Measurements from ENCODE around the gene ARHGAP10. TPM values are rescaled to one million over a fixed set of nuclear protein-coding genes. Genes with fewer than 3 reads are reported as not detected.
"Not testable (repeated sequence)": the region's sequence is repeated elsewhere in the genome, so short reads cannot be mapped to it uniquely, and the experiment has no call there.

Gene ARHGAP10
- total and polyA plus RNA-seq, 2 donors: 71.3 to 76.7 TPM

DNA sequence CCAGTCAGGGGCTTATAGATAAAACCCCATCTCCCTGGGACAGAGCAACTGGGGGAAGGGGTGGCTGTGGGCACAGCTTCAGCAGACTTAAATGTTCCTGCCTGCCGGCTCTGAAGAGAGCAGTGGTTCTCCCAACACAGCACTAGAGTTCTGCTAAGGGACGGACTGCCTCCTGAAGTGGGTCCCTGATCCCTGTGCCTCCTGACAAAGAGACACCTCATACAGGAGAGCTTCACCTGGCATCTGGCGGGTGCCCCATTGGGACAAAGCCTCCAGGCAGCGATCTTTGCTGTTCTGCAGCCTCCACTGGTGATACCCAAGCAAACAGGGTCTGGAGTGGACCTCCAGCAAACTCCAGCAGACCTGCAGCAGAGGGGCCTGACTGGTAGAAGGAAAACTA is 351.2 kb downstream of the ARHGAP10 start:
- H3K36me3 ChIP-seq (ENCODE audit: insufficient read depth); DNase-seq (ENCODE audit: extremely low spot score): not testable (repeated sequence)
- WGBS: 98% methylated on average over 4 of the region's 4 CpGs

DNA sequence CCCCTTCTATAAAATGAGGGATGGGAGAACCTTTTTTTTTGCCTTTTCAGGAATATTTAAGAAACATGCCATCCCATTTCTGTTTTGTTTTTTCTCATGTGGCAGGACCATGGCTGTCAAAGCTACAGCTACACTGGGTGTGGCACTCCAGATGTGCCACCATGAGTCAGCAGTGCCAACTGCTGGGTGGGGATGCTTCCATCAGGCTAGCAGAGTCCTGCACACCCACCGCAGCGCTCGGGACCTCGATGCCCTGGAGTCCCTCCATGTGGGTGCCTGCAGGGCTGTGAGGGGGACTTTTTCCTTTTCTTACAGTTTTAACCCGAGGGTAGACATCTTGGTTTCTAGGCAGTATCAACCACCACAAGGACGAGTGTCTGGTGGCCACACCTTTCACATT is 357.7 kb downstream of the ARHGAP10 start:
- WGBS: 93% methylated on average over 6 of the region's 6 CpGs
- no peaks in the 10 kb centered on the region for H3K36me3 ChIP-seq (ENCODE audit: insufficient read depth)
- DNase-seq (ENCODE audit: extremely low spot score): no peak

More for the DNA sequence above, 351.2 kb downstream of the ARHGAP10 start:
- H3K27ac ChIP-seq (ENCODE audit: low read depth); H3K4me1 ChIP-seq (ENCODE audit: insufficient read depth); H3K4me3 ChIP-seq (ENCODE audit: low read depth, low read length): not testable (repeated sequence)

DNA sequence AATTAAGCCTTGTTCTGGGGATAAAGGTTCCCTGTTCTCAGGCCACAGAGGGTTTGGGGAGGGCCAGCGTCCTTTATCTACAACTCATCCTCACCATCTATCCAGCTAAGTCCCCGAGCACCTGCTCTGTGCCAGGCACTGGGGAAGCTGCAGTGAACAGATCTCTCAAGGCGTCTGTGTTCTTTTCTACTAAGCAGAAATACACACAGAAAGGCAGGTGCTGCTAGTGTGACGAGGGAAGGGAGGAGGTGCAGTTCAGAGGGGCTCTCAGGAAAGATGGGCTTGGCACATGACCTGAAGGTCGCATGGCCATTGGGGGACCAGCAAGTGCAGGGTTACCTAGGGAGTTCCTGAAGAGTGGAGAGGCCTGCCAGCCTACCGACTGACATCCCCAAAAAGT is 358.1 kb downstream of the ARHGAP10 start:
- WGBS: 90% methylated on average over 6 of the region's 6 CpGs
- no peaks in the 10 kb centered on the region for H3K4me1 ChIP-seq (ENCODE audit: insufficient read depth)
- no peak overlapping the region for H3K4me3 ChIP-seq (ENCODE audit: low read depth, low read length)
- no peak overlapping the region for H3K27ac ChIP-seq (ENCODE audit: low read depth)
- H3K36me3 ChIP-seq (ENCODE audit: insufficient read depth): no peaks in the 10 kb centered on the region
- DNase-seq (ENCODE audit: extremely low spot score): no peak

More for the DNA sequence above, 357.7 kb downstream of the ARHGAP10 start:
- Histone ChIP-seq H3K4me3 (ENCODE audit: low read depth, low read length) (no peak overlapping the region), H3K4me1 (ENCODE audit: insufficient read depth) (no peaks in the 10 kb centered on the region), H3K27ac (ENCODE audit: low read depth) (no peak overlapping the region)

DNA sequence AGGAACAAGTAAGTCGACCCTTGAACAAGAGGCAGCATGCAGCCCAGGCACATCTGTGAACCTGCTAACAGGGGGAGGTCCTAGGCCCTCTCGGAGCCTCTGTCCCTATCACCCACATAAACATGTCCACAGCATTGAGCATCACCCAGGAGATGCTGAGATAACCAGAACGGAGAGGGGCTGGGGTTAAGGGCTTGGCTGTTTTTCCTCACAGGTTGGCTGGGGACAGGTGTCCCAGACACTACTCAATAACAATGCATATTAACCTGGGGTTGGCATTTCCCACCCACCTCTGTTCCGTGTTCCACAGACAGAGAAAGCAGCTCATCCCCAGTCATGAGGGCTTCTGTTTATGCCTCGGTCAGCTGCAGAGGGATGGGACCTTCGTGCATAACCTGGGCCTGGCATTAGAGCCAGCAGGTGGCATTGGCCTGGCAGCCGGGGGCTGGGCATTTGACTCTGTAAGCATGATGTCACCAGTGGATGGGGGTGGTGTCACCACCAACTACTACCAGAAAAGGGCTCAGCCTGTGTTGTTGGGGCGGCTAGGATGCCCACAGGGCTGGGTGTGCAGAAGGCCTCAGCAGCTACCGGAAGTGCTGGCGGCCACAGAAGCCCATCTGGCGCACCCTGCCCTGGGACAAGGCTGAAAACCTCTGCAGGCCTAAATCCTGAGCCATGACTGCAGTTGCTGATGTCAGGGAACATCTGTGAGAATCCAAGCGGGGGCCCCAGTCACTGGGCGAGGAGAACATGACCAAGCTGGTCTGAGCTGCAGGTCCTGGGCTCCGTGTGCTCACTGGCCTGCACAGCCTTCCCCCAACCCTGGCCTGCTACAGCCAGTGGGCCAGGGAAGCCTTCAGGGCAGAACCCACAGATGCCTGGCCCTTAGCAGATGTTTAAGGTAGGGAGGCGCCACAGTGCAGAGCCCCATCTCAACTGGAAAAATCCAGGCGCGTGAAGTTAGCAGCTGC is 358.9 kb downstream of the ARHGAP10 start:
- no peaks in the 10 kb centered on the region for H3K4me1 ChIP-seq (ENCODE audit: insufficient read depth)
- no peak for DNase-seq (ENCODE audit: extremely low spot score)
- no peak overlapping the region for H3K27ac ChIP-seq (ENCODE audit: low read depth)
- H3K4me3 ChIP-seq (ENCODE audit: low read depth, low read length): no peak overlapping the region
- 88% methylated on average over 17 of the region's 17 CpGs for WGBS
- no peaks in the 10 kb centered on the region for H3K36me3 ChIP-seq (ENCODE audit: insufficient read depth)

DNA sequence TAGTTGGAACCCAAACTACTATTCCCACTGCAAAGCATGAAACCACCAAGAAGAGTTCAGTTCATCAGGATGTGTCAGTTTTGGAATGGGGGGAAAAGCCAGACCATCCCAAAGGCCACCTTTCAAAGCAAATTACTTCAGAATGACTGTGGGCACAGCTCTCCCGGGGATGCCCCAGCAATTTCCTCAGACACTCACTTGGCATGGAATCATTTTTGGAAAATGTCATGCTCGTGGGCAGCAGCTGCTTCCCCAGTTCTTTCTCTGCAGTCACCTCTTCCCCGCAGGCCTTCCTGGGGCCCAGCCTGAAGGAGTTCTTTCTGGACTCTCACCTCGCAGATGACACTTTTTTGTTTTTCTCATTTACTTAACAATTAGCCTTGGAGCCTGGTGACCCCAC is 360.0 kb downstream of the ARHGAP10 start:
- no peak overlapping the region for H3K4me3 ChIP-seq (ENCODE audit: low read depth, low read length)
- no peak for DNase-seq (ENCODE audit: extremely low spot score)
- no peak overlapping the region for H3K27ac ChIP-seq (ENCODE audit: low read depth)
- 82% methylated on average over 4 of the region's 4 CpGs for WGBS
- no peaks in the 10 kb centered on the region for H3K4me1 ChIP-seq (ENCODE audit: insufficient read depth)
- H3K36me3 ChIP-seq (ENCODE audit: insufficient read depth): no peaks in the 10 kb centered on the region

DNA sequence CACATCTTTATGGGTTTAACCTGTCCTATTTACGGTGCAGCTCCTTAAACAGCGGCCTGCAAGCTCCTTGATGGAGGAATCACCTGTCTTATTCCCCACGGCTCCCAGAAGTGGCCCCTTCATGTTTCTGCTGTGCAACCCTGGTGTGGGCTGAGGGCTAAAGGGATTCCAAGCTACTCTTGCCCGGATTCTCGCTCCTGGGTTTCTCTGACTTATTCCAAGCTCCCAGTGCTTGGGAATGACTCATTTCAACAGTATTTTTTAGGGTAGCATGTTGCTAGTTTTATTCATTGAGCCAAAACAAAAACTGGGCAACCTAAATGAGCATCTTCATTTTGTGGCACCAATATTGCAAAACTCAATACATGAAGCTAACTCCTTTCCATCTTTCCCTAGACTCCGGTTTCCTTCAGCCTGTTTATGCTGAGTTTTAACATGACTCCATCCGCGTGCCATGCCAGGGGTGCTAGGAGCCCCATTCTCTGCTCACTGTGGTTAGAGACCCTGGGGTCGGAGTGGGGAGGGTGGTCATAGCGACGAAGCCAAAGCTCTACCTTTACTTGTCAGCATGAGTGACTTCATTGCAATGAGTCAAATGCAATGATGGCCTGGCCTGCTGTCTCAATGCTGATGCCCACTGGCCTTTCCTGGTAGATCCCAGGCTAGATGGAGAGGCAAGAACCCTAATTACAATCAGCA is 360.6 kb downstream of the ARHGAP10 start:
- Histone ChIP-seq H3K36me3 (ENCODE audit: insufficient read depth) (no peaks in the 10 kb centered on the region), H3K4me1 (ENCODE audit: insufficient read depth) (no peaks in the 10 kb centered on the region), H3K27ac (ENCODE audit: low read depth) (no peak overlapping the region), H3K4me3 (ENCODE audit: low read depth, low read length) (no peak overlapping the region)
- no peak for DNase-seq (ENCODE audit: extremely low spot score)
- 94% methylated on average over 11 of the region's 11 CpGs for WGBS

DNA sequence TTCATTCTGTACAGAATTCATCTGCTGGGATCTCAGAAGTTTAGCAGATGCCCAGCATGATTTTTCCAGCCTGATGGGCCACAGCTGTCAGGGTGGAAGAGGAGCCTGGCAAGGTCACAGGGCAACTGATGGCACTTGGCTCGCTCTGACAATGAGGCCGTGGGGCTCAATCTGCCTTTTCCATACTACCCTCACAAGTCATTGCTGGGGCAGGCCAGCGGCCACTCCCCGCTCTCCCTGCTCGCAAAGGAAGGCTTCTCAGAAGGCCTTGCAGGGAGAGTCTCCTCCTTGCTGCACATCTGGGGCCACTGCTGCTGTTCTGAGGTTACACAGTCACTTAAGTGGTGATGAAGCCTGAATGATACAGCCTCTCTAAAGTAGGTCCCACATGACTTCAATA is 361.2 kb downstream of the ARHGAP10 start:
- H3K4me1 ChIP-seq (ENCODE audit: insufficient read depth): no peaks in the 10 kb centered on the region
- 99% methylated on average over 5 of the region's 5 CpGs for WGBS
- H3K27ac ChIP-seq (ENCODE audit: low read depth): no peak overlapping the region
- no peaks in the 10 kb centered on the region for H3K36me3 ChIP-seq (ENCODE audit: insufficient read depth)
- H3K4me3 ChIP-seq (ENCODE audit: low read depth, low read length): no peak overlapping the region
- no peak for DNase-seq (ENCODE audit: extremely low spot score)

DNA sequence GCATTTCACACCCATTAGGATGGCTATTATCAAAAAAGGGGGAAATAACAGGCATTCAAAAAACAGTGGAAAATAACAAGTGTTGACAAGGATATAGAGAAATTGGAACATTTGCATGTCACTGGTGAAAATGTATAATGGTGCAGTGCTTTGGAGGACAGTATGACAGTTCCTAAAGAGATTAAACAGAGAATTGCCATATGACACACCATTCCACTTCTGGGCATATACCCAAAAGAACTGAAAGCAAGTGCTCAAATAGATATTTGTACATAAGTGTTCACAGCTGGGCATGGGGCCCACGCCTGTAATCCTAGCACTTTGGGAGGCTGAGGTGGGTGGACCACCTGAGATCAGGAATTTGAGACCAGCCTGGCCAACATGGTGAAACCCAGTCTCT is 362.3 kb downstream of the ARHGAP10 start:
- no peak for DNase-seq (ENCODE audit: extremely low spot score)
- no peak overlapping the region for H3K27ac ChIP-seq (ENCODE audit: low read depth)
- H3K36me3 ChIP-seq (ENCODE audit: insufficient read depth): no peaks in the 10 kb centered on the region
- 93% methylated on average over 1 of the region's 1 CpG for whole genome bisulfite sequencing
- no peaks in the 10 kb centered on the region for H3K4me1 ChIP-seq (ENCODE audit: insufficient read depth)
- no peak overlapping the region for H3K4me3 ChIP-seq (ENCODE audit: low read depth, low read length)

DNA sequence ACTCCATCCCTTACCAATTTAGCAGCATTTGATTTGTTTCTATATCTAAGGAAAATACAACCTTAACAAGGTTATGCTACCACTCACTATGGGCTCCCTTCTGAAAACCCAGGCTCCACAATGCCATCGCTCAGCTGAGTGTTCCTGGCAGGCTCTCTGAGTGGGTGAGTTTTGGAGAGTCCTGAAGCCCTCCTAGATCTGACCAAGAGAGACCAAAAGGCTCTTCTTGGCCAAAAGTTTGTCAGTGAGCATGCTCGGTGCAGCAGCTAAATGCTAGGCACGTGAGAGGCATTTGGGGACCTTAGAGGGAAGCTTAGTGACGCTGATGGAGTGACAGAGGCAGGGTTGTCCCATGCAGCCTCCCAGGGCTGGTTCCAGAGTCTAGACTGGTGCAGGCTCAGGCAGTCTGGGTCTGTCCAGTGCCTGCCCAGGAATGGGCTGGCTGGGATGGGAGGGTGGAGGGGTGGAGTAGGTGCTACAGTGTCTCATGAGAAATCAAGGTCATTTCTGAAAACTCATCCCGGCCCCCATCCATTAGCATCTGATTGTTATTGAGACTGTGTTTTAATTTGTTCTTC is 363.5 kb downstream of the ARHGAP10 start:
- no peaks in the 10 kb centered on the region for H3K4me1 ChIP-seq (ENCODE audit: insufficient read depth)
- H3K4me3 ChIP-seq (ENCODE audit: low read depth, low read length): no peak overlapping the region
- 97% methylated on average over 5 of the region's 5 CpGs for WGBS
- no peaks in the 10 kb centered on the region for H3K36me3 ChIP-seq (ENCODE audit: insufficient read depth)
- no peak for DNase-seq (ENCODE audit: extremely low spot score)
- no peak overlapping the region for H3K27ac ChIP-seq (ENCODE audit: low read depth)

DNA sequence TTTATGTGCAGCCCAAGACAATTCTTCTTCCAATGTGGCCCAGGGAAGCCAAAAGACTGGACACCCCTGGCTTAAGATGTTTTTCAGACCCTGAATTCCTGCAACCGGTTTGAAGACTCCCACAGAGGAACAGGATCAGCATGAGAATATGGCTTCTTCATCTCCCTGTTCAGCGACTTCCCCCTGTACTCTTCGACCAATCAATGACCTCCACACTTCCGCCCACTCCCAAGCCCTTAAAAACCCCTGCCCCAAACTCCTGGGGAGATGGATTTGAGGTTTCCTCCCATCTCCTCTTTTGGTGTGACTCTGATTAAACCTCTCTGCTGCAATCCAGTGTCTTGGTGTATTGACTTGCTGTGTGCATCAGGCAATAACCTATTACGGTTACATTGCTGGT is 365.9 kb downstream of the ARHGAP10 start:
- DNase-seq (ENCODE audit: extremely low spot score): no peak
- Histone ChIP-seq H3K4me1 (ENCODE audit: insufficient read depth) (no peaks in the 10 kb centered on the region), H3K27ac (ENCODE audit: low read depth) (no peak overlapping the region), H3K4me3 (ENCODE audit: low read depth, low read length) (no peak overlapping the region), H3K36me3 (ENCODE audit: insufficient read depth) (no peaks in the 10 kb centered on the region)
- WGBS: 92% methylated on average over 5 of the region's 5 CpGs

DNA sequence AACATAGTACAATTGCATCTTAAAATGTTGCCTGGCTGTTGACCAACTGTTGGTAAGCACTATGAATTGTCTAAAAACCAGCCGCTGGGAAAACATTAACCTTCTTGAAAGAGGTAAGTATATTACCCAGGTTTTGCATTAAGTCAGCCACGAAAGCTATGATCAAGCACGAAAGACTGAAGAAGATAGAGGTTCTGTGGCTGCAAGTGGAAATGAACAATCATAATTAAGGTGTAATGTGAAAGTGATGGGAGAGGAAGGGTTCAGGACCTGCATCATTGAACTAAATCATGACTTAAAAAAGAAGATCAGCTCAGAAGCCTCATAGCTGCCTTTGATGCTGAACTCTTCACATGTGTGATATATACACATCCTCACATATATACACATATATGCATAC is 369.3 kb downstream of the ARHGAP10 start:
- DNase-seq (ENCODE audit: extremely low spot score): no peak
- H3K36me3 ChIP-seq (ENCODE audit: insufficient read depth): no peaks in the 10 kb centered on the region
- WGBS: 64% methylated on average over 3 of the region's 3 CpGs

DNA sequence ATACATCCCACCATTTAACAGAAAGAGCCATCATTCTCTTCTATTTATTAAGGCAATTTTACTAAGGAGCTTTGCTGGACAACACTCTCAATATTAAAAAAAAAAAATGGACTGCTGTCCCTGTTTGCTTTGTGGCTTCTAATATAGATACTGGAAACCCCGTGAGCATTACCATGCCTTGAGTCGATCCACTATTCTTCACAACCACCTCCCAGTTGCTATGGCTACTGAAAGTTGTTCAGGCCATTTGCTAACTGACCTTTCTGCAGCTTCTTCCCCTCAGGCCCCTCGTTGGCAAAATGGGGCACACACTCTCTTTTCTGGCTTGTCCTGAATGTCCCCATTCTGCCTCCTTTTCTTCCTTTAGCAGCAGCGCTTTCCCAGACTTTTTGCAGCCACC is 369.9 kb downstream of the ARHGAP10 start:
- 36% methylated on average over 4 of the region's 4 CpGs for WGBS
- no peak overlapping the region for H3K4me3 ChIP-seq (ENCODE audit: low read depth, low read length)
- no peak for DNase-seq (ENCODE audit: extremely low spot score)
- H3K27ac ChIP-seq (ENCODE audit: low read depth): no peak overlapping the region
- no peaks in the 10 kb centered on the region for H3K4me1 ChIP-seq (ENCODE audit: insufficient read depth)
- no peaks in the 10 kb centered on the region for H3K36me3 ChIP-seq (ENCODE audit: insufficient read depth)

More for the DNA sequence above, 369.3 kb downstream of the ARHGAP10 start:
- Histone ChIP-seq H3K27ac (ENCODE audit: low read depth) (no peak overlapping the region), H3K4me3 (ENCODE audit: low read depth, low read length) (no peak overlapping the region), H3K4me1 (ENCODE audit: insufficient read depth) (no peaks in the 10 kb centered on the region)

DNA sequence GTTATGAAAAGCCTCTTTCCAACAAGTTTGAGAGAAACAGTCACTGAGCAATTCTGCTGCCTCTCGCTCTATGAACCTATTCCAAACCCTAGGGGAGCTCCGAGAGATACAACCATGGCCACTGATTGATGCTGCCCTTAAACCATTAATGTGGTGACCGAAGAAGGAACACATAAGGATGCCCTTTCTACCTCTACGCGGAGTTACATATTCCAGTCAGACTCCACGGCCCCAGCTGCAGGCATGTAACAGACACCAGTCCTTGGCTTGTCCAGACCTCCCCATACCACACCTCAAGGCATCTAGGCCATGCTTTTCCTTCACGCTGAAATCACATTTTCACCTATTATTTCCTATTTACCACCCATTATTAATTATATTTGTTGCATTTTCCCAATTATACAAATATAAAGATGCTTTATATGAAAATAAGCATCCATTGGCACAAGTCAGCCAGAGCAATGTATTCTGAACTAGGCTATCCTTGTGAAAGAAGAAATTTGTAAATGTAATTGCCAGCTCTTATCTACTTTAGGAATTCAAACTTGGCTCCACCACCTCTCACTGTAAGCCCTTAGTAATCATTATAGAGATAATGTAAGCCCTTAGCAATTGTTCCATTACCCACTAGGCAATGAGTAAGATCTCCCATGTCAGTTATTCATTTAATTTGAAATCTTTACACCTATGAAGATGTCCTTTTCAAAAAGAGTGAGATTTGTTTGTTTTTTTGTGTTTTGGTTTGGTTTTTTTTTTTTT is 371.9 kb downstream of the ARHGAP10 start:
- H3K27ac ChIP-seq (ENCODE audit: low read depth): no peak overlapping the region
- H3K4me1 ChIP-seq (ENCODE audit: insufficient read depth): no peaks in the 10 kb centered on the region
- DNase-seq (ENCODE audit: extremely low spot score): no peak
- H3K4me3 ChIP-seq (ENCODE audit: low read depth, low read length): no peak overlapping the region
- 69% methylated on average over 7 of the region's 7 CpGs for WGBS
- H3K36me3 ChIP-seq (ENCODE audit: insufficient read depth): no peaks in the 10 kb centered on the region
